Activated T-cell treated with anti-CD3 and anti-CD28 coated beads, Interleukin-2, amount 50 U/mL, for 72 hours (primary cell): ENCODE measurements around the gene TARBP1. TPM values are rescaled to one million over a fixed set of nuclear protein-coding genes. Genes with fewer than 3 reads are reported as not detected.
"Not testable (repeated sequence)": the region's sequence is repeated elsewhere in the genome, so short reads cannot be mapped to it uniquely, and the experiment has no call there.

Experiments used
- ATAC-seq, 2 donors: fragments of 150-1000 bp; cut with Tn5 transposase; replicated peaks in 1 of 2; 2 replicates each; pipeline ENCODE4 v1.10.0; 2021; ENCODE audit warnings: moderate library complexity in 2 of 2, mild to moderate bottlenecking in 1 of 2
- DNase-seq, 2 donors: peaks; one replicate each; pipeline ENCODE4 v3.0.0; 2021 to 2022; ENCODE audit warnings: mixed read lengths in 1 of 2
- H3K27ac Mint-ChIP-seq: one replicate; pipeline ENCODE4 v1.8.0; 2022; ENCODE audit warnings: mild to moderate bottlenecking, moderate library complexity, mixed read lengths
- H3K27me3 Mint-ChIP-seq: one replicate; pipeline ENCODE4 v1.8.0; 2022; ENCODE audit warnings: low read depth, mixed read lengths
- H3K36me3 Mint-ChIP-seq, 2 donors: one replicate each; pipeline ENCODE4 v1.8.0; 2022; ENCODE audit warnings: mixed read lengths in 2 of 2, mild to moderate bottlenecking in 1 of 2; ENCODE audit not compliant: insufficient read depth in 2 of 2
- H3K4me1 Mint-ChIP-seq: one replicate; pipeline ENCODE4 v1.8.0; 2022; ENCODE audit warnings: low read depth, mixed read lengths
- H3K4me3 Mint-ChIP-seq, 2 donors: one replicate each; pipeline ENCODE4 v1.8.0; 2022; ENCODE audit warnings: mild to moderate bottlenecking in 2 of 2, mixed read lengths in 2 of 2, moderate library complexity in 2 of 2
- H3K9me3 Mint-ChIP-seq, 2 donors: one replicate each; pipeline ENCODE4 v1.8.0; 2022; ENCODE audit warnings: mixed read lengths in 2 of 2
- total RNA-seq, 2 donors: library from RNA; stranded (reverse); gene quantifications; one replicate each; pipeline ENCODE4 v1.2.3, GENCODE V29; 2022

The TARBP1 gene
- total RNA-seq, 2 donors from 2014 or later, result 49.6 to 63.0 TPM

DNA sequence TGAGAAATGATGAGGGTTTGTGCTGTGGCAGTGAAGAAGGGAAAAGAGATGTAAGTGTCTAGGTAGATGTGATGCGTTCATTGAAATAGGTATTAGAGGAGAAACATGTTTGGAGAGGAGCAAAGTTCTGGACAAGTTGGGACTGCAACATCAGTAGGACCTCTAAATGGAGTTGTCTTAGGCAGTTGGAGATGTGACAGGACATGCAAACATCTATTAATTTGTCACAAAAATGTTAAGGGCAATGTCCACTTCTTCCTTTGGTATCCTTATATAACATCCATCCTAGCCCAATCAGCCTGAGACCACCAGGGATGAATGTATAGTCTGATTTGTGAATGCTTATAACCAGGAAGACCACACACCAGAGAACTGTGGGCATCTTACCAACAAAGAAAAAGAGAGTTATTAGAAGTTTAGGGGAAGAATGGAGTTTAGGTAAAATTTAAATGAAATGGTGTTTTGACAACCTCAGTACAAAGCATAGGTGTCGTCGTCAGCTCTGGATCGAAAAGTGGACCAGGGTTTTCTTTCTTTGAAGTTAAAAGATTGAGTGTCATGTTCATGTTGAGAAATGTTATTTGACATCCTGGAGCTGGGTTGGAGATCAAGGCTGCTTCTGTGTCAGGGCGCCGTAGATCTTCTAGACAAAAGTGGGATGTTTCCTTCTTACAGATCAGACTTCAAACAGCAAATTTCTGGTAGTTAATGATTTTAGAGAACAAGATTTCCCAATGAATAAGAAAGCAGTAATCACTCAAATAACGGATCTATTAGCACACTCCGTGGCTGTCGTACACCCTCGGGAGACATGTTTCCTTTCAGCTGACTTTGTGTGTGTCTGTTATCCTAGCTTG lies 97.1 kb downstream of the TARBP1 start:
- Mint-ChIP-seq H3K27me3 (no peaks in the 10 kb centered on the region), H3K4me1 (peaks cover 28% of the 10 kb centered on the region), H3K9me3 (peaks cover 0 to 6% of the 10 kb centered on the region in 2 donors), H3K4me3 (no peak overlapping the region), H3K27ac (peak overlapping the region; percentile 29), H3K36me3 (peaks cover 20 to 31% of the 10 kb centered on the region in 2 donors)
- no peak for ATAC-seq
- no peak for DNase-seq

DNA sequence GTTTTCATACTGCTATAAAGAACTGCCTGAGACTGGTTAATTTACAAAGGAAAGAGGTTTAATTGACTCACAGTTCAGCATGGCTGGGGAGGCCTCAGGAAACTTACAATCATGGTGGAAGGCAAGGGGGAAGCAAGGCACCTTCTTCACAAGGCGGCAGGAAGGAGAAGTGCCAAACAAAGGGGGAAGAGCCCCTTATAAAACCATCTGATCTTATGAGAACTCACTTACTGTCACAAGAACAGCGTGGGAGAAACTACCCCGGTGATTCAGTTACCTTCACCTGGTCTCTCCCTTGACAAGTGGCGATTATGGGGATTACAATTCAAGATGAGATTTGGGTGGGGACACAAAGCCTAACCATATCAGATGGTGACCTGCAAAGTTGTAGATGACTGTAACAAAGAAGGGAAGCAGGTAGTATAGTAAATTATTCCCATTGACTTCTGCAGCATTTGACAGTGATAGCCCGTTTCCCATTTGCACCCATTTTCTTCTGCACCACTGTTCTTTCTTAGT lies 99.3 kb downstream of the TARBP1 start:
- ATAC-seq, H3K27me3 Mint-ChIP-seq, H3K9me3 Mint-ChIP-seq, H3K4me3 Mint-ChIP-seq, DNase-seq, H3K27ac Mint-ChIP-seq: not testable (repeated sequence)
- H3K36me3 Mint-ChIP-seq, result peaks cover 26 to 40% of the 10 kb centered on the region in 2 donors
- peaks cover 37% of the 10 kb centered on the region for H3K4me1 Mint-ChIP-seq

DNA sequence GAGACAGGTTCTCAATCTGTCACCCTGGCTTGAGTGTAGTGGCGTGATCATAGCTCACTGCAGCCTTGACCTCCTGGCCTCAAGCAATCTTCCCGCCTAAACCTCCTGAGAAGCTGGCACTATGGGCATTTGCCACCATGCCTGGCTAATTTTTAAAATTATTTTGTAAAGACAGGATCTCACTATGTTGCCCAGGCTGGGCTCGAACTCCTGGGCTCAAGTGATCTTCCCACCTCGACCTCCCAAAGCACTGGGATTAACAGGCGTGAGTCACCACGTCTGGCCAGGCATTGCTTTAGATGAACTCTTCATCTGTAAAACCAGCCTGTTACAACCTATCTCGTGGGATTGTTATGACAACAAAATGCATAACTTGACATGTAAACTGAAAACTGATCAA lies 103.3 kb downstream of the TARBP1 start:
- peaks cover 26 to 39% of the 10 kb centered on the region in 2 donors for H3K36me3 Mint-ChIP-seq
- no peak for ATAC-seq
- DNase-seq, result no peak
- H3K4me1 Mint-ChIP-seq, result peaks cover 48% of the 10 kb centered on the region
- no peak overlapping the region for H3K4me3 Mint-ChIP-seq
- H3K27me3 Mint-ChIP-seq, result no peaks in the 10 kb centered on the region
- no peak overlapping the region for H3K27ac Mint-ChIP-seq
- peaks cover 0 to 6% of the 10 kb centered on the region in 2 donors for H3K9me3 Mint-ChIP-seq

DNA sequence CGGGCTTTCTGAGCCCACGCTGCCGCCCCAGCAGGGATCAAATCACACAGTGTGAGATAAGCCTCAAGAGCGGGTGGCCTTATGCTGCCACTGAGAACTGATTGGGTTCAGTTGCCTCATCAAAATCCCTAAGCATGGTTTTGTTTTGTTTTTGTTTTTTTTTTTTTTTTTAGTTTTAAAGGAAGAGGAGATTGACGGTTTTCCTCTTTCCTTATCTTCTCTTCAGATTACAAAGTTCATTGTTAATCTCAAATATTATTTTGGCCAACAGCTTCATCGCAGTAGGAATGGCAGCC lies 105.1 kb downstream of the TARBP1 start:
- ATAC-seq (peak in 1 of 2 donors; percentile 48), DNase-seq (no peak)
- Mint-ChIP-seq H3K27me3 (no peaks in the 10 kb centered on the region), H3K4me3 (peak overlapping the region; percentile 97 to 98), H3K9me3 (no peaks in the 10 kb centered on the region), H3K36me3 (peaks cover 16 to 33% of the 10 kb centered on the region in 2 donors), H3K4me1 (peaks cover 60% of the 10 kb centered on the region), H3K27ac (peak overlapping the region; percentile 98)

DNA sequence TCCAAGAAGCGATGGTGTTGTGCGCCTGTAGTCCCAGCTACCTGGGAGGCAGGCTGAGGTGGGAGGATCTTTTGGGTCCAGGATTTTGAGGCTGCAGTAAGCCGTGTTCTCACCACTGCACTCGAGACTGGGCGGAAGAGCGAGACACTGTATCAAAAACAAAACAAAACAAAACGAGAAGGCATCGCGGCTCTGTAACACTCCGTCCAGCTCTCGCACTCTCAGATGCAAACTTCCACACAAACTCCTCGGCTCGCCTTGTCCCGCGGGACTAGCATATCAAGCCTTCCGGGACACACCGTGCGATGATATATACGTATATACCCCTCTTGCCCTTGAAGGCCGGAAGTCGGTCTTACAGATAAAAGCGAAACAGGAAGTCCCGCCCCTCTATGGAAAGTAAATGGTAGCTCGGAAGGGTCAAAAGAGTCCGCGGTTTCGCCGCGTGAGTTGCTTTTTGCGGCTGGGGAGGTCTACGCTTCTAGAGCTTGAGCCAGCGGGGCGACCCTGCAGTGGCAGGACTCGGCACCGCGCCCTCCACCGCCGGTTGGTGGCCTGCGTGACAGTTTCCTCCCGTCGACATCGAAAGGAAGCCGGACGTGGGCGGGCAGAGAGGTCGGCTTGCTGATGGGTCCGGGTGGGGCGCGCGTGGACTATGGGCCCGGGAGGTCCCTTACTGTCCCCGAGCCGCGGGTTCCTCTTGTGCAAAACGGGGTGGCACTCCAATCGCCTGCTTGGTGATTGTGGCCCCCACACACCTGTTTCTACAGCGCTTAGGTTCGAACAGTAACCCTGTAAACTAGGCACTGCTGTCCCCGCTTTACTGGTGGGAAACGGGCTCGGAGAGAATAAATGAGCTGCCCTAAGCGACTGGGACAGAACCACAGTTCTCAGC lies 105.7 kb downstream of the TARBP1 start, which contains the start of gene COA6:
Gene COA6 (plus strand): TSS at position 393 of the 895 bp plus-strand sequence. CDS start 11 bp downstream, at position 404.
- Mint-ChIP-seq H3K27ac (peak within 1 kb of the TSS; percentile 98), H3K4me1 (peaks cover 65% of the 10 kb centered on the region), H3K27me3 (no peaks in the 10 kb centered on the region), H3K36me3 (peaks cover 14 to 31% of the 10 kb centered on the region in 2 donors), H3K9me3 (no peaks in the 10 kb centered on the region), H3K4me3 (peak within 1 kb of the TSS; percentile 97 to 98)
- ATAC-seq (peak; percentile 89 to 93), DNase-seq (peak; percentile 91 to 93)

DNA sequence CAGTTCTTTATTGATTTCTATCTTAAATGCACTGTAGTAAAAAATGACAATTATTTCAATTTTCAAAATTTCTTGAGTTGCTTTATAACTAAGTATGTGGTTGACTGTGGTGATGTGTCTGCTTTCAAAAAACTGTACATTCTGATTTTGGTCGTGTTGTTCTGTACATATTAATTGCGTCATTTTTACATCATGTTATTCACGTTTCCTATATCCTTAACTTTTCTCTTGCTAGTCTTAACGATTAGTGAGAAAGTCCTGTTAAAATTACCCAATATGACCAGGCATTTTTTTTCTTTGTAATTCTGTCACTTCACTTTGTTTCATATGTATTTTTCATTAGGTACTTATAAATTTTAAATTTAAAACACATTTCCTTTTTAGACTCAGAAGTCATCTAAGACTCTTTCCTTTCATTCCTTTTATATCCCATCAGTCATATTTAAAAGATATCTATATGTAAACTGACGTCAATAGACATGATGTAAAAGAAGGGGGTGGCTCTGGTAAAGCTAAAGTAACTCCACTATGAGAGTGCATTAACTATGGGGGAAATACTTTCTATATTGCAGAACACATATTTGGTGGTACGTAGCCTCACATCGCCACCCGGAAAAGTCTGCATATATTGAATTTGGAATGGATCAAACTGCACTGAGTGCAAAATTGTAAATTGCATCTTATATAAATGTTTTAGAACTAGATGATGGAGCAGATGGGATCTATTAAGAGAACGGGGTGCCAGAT lies 106.8 kb downstream of the TARBP1 start:
- Mint-ChIP-seq H3K9me3 (no peaks in the 10 kb centered on the region), H3K4me1 (peaks cover 61% of the 10 kb centered on the region), H3K36me3 (peaks cover 10 to 20% of the 10 kb centered on the region in 2 donors), H3K27ac (peak overlapping the region; percentile 77), H3K27me3 (no peaks in the 10 kb centered on the region), H3K4me3 (peak overlapping the region; percentile 97 to 98)
- no peak for DNase-seq
- ATAC-seq, result no peak

DNA sequence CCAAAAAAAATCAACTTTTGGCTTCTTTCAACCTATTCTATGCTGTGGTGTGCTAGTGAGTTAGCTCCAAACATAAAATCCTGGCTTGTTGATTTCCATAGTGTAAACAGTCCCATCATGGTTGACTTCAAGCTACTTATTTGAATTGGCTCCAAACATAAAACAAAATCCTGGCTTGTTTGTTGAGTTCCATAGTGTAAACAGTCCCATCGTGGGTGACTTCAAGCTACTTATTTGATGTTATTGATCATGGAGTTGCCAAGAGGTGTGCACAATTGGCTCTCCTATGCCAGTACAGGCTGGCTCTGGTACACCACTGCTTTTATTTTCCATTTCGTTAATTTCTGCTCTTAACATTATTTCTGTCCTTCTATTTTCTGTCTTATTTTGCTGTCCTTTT lies 107.6 kb downstream of the TARBP1 start:
- no peak for ATAC-seq
- H3K27ac Mint-ChIP-seq, result no peak overlapping the region
- no peak overlapping the region for H3K4me3 Mint-ChIP-seq
- peaks cover 55% of the 10 kb centered on the region for H3K4me1 Mint-ChIP-seq
- no peak for DNase-seq
- H3K36me3 Mint-ChIP-seq, result peaks cover 6 to 14% of the 10 kb centered on the region in 2 donors
- H3K9me3 Mint-ChIP-seq, result no peaks in the 10 kb centered on the region
- H3K27me3 Mint-ChIP-seq, result no peaks in the 10 kb centered on the region

DNA sequence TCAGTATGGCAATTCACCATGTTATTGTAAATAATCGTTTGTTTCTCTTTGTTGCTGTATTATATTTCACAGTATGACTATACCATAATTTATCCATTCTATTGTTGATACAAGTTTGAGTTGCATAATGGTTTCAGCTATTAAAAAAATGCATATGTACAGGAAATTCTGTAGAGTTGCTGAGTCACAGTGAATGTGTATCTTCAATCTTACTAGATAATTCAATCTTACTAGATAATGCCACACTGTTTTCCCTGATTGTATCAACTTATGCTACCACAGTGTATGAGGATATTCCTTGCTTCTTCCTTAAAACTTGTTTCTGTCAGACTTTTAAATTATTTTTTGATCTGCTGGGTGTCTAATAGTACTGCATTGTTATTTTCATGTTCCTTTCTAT lies 109.2 kb downstream of the TARBP1 start:
- no peaks in the 10 kb centered on the region for H3K9me3 Mint-ChIP-seq
- peak overlapping the region in 1 of 2 donors; percentile 54 for H3K4me3 Mint-ChIP-seq
- no peaks in the 10 kb centered on the region for H3K27me3 Mint-ChIP-seq
- peaks cover 4 to 10% of the 10 kb centered on the region in 2 donors for H3K36me3 Mint-ChIP-seq
- ATAC-seq, result no peak
- DNase-seq, result no peak
- peaks cover 40% of the 10 kb centered on the region for H3K4me1 Mint-ChIP-seq
- no peak overlapping the region for H3K27ac Mint-ChIP-seq

DNA sequence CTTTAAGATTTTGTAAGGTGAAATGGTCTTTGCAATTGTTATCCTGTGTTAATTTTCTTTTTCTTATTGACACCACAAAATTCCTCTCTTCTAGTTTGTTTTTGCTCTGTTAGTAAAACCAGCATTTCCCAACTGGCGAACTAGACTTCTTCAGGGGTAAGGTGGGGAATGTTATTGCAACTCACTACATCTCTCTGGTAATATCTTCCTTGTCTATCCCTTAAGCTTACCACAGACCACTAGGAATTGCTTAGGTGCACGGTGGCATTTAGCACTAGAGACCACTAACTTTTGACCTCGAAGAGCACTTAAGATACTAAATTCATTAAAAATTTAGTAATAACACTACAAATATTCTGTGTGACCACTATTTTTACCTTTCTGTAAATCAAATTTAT lies 109.9 kb downstream of the TARBP1 start:
- peak overlapping the region; percentile 9 to 43 for H3K4me3 Mint-ChIP-seq
- no peaks in the 10 kb centered on the region for H3K27me3 Mint-ChIP-seq
- peaks cover 4 to 8% of the 10 kb centered on the region in 2 donors for H3K36me3 Mint-ChIP-seq
- H3K4me1 Mint-ChIP-seq, result peaks cover 32% of the 10 kb centered on the region
- DNase-seq (no peak), ATAC-seq (no peak)
- H3K27ac Mint-ChIP-seq, result peak overlapping the region; percentile 6
- no peaks in the 10 kb centered on the region for H3K9me3 Mint-ChIP-seq

DNA sequence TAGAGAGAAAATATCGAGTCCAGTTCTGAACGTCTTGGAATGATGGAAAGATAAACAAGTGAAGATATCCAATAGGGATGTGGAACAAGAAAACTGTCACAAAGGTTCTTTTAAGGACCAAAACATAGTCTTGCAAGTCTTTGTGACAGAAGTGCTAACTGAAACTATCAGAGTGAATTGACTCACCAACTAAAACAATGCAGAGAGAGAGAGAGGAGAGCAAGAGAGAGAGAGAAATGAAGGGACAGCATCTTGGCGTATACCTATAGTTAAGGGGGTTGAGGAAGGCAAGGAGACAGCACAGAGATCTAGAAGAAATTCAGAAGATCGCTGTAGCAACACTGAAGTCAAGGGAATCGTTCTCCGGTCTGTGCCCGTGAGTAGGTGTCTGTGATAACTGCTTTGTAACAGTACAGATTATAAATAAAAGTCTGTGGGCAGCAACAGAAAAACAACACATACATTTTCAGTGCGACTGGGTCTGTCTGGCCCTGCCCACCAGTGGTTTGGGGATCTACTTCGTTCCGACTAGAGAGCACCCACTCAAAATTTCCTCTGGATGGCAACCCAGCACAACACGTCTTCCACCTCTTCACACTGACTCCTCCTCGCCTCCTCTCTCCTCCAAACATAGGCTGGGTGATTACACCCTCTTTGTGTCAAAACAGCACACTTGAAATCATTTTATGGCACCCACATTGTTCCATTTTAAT lies 110.5 kb downstream of the TARBP1 start:
- Mint-ChIP-seq H3K4me3 (peak overlapping the region; percentile 9 to 43), H3K36me3 (peaks cover 4 to 7% of the 10 kb centered on the region in 2 donors), H3K27me3 (no peaks in the 10 kb centered on the region), H3K4me1 (peaks cover 31% of the 10 kb centered on the region), H3K27ac (peak overlapping the region; percentile 6), H3K9me3 (no peaks in the 10 kb centered on the region)
- DNase-seq (peak; percentile 16 to 50), ATAC-seq (peak in 1 of 2 donors; percentile 38)

DNA sequence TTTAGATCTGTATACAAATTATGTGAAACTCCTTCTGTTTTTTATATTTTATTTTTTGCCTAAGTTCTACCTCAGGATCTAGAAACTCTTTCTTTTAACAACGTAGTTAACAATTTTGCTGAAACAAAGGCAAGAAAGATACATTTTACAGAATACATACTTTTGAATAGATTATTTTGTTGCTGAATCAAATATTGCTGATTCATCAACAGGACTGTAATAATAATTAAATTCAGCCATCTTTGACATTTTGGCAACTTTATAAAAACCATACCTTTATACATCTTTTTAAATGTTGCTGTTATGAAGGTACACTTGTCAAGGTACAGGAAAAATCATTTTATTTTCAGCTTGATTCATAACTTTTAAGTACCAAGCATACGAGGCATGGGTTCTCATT lies 116.4 kb downstream of the TARBP1 start:
- ATAC-seq (no peak), DNase-seq (no peak)
- Mint-ChIP-seq H3K27ac (no peak overlapping the region), H3K4me3 (no peak overlapping the region), H3K36me3 (no peaks in the 10 kb centered on the region), H3K27me3 (peaks cover 6% of the 10 kb centered on the region), H3K4me1 (no peaks in the 10 kb centered on the region), H3K9me3 (no peaks in the 10 kb centered on the region)

DNA sequence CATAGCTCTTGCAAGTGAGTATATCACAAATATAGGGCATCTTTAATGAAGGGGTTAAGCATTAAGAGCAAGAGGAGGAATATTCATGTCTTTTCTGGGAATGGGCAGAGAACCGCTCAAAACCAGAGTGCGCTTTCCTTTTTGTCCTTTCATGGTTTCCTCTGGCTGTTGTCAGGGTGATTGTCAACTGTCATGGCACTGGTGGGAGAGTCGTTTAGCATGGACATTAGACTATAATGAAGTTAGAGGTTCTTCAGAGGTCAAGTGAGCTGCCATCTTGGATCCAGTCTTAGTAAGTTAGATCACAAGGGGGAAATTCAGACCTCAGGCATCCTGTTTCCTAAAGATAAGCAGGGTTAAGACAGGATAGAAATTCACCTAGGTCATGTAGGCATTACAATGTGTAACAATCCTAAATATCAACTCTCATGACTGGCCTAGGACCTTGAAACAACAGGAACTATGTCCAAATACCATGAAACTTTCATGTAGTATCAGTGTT lies 117.8 kb downstream of the TARBP1 start:
- no peaks in the 10 kb centered on the region for H3K9me3 Mint-ChIP-seq
- H3K36me3 Mint-ChIP-seq, result no peaks in the 10 kb centered on the region
- ATAC-seq (no peak), DNase-seq (no peak)
- no peaks in the 10 kb centered on the region for H3K4me1 Mint-ChIP-seq
- no peak overlapping the region for H3K4me3 Mint-ChIP-seq
- no peak overlapping the region for H3K27ac Mint-ChIP-seq
- H3K27me3 Mint-ChIP-seq, result peaks cover 6% of the 10 kb centered on the region
